Liver (tissue), 9 donors: ENCODE results near the gene SRRM2. TPM values are rescaled to one million over a fixed set of nuclear protein-coding genes. Genes with fewer than 3 reads are reported as not detected.

Experiments
- DNase-seq: peaks from one replicate; pipeline ENCODE4 v3.0.0-alpha.2; 2017; ENCODE audit warnings: low spot score
- H3K27ac ChIP-seq, 2 donors: one replicate each; pipeline ENCODE4 v1.7.0; 2013; ENCODE audit warnings: inconsistent platforms in 2 of 2, low read length in 2 of 2, control low read depth in 1 of 2, low read depth in 1 of 2, mild to moderate bottlenecking in 1 of 2
- H3K27me3 ChIP-seq, 4 donors: one replicate each; pipeline versions ENCODE4 v1.6.1 to v1.7.0; 2013; ENCODE audit warnings: low read length in 3 of 4, inconsistent platforms in 1 of 4, mild to moderate bottlenecking in 1 of 4, moderate library complexity in 1 of 4; ENCODE audit not compliant: control insufficient read depth in 4 of 4, insufficient read depth in 4 of 4
- H3K36me3 ChIP-seq, 4 donors: one replicate each; pipeline versions ENCODE4 v1.6.1 to v1.7.0; 2013; ENCODE audit warnings: low read length in 3 of 4, mild to moderate bottlenecking in 3 of 4, low read depth in 1 of 4, moderate library complexity in 1 of 4; ENCODE audit not compliant: control insufficient read depth in 4 of 4, insufficient read depth in 3 of 4
- H3K4me1 ChIP-seq, 4 donors: one replicate each; pipeline versions ENCODE4 v1.6.1 to v1.7.0; 2013; ENCODE audit warnings: low read length in 3 of 4, mild to moderate bottlenecking in 3 of 4, moderate library complexity in 1 of 4; ENCODE audit not compliant: control insufficient read depth in 4 of 4, insufficient read depth in 4 of 4
- H3K4me3 ChIP-seq, 3 donors: one replicate each; pipeline versions ENCODE4 v1.6.1 to v1.7.0; 2013; ENCODE audit warnings: low read length in 3 of 3, control low read depth in 1 of 3, low read depth in 1 of 3, mild to moderate bottlenecking in 1 of 3
- H3K9ac ChIP-seq, 2 donors: one replicate each; pipeline ENCODE4 v1.7.0; 2013; ENCODE audit warnings: low read length in 2 of 2, mild to moderate bottlenecking in 2 of 2, moderate library complexity in 2 of 2, control low read depth in 1 of 2, low read depth in 1 of 2
- H3K9me3 ChIP-seq, 4 donors: one replicate each; pipeline versions ENCODE4 v1.6.1 to v1.7.0; 2013; ENCODE audit warnings: low read length in 3 of 4; ENCODE audit not compliant: control insufficient read depth in 4 of 4
- EGR1 ChIP-seq, 2 donors: IDR thresholded peaks; 2 replicates each; pipeline ENCODE4 v1.6.1; 2016 to 2018; ENCODE audit warnings: antibody characterized with exemption in 2 of 2, low read depth in 2 of 2
- REST ChIP-seq: IDR thresholded peaks from 2 replicates; pipeline ENCODE4 v1.6.1; 2016; ENCODE audit warnings: antibody characterized with exemption, mild to moderate bottlenecking
- RXRA ChIP-seq, 2 donors: IDR thresholded peaks; 2 replicates each; pipeline ENCODE4 v1.6.1; 2017 to 2018; ENCODE audit warnings: antibody characterized with exemption in 2 of 2, mild to moderate bottlenecking in 1 of 2
- ZBTB33 ChIP-seq: IDR thresholded peaks from 2 replicates; pipeline ENCODE4 v1.6.1; 2016; ENCODE audit warnings: antibody characterized with exemption
- WGBS: extraction: QIAGEN DNeasy Blood & Tissue Kit; methylation state at CpG from one replicate; pipeline ENCODE4 v1.1.7; 2013; 5-methylcytosine and 5-hydroxymethylcytosine counted together
- polyA plus RNA-seq, 2 donors: library from polyadenylated mRNA; stranded (reverse) in 1 of 2; unstranded in 1 of 2; fragments of 200-250 nt in 1 of 2; fragments of >200 nt in 1 of 2; fragmentation: Nextera tagmentation in 1 of 2; extraction: Ambion mirVana in 1 of 2; gene quantifications; one replicate each; pipeline versions ENCODE4 v1.2.1 to v1.2.3, GENCODE V29; 2013 to 2015
- total RNA-seq, 2 donors: library from RNA; depleted of rRNA; stranded (reverse); fragments of >200 nt; gene quantifications; one replicate each; pipeline ENCODE4 v1.2.3, GENCODE V29; 2014
- donor health status: healthy.
- donor health status: healthy.
- donor health status: healthy.
- donor health status: healthy.
- donor health status: healthy.

Gene SRRM2
- total and polyA plus RNA-seq, 4 donors = 84.8 to 199 (median 133) TPM

- Histone ChIP-seq H3K27me3 (peaks cover 0 to 5% (median 1%) of the 10 kb centered on the region in 4 donors), H3K4me3 (no peak overlapping the region), H3K9me3 (no peaks in the 10 kb centered on the region), H3K9ac (no peak overlapping the region), H3K36me3 (no peaks in the 10 kb centered on the region), H3K4me1 (peaks cover 0 to 10% (median 4%) of the 10 kb centered on the region in 4 donors), H3K27ac (no peak overlapping the region)
- 54% methylated on average over 15 of the region's 15 CpGs for WGBS
- TF ChIP-seq ZBTB33 (no peak), EGR1 (IDR thresholded peaks at IDR 0.05; ENCODE audit: low read depth in 2 of 2) (no peak)
- no peak for DNase-seq
Observed at GRCh38 chr16:2784358-2785100, 32.1 kb downstream of the SRRM2 start.

GRCh38 chr16:2785101-2785991, 32.9 kb downstream of the SRRM2 start:
- no peak overlapping the region for H3K27ac ChIP-seq
- peak overlapping the region in 1 of 3 donors; percentile 33 for H3K4me3 ChIP-seq
- H3K4me1 ChIP-seq = peaks cover 0 to 10% (median 4%) of the 10 kb centered on the region in 4 donors
- no peaks in the 10 kb centered on the region for H3K9me3 ChIP-seq
- WGBS = 17% methylated on average over 79 of the region's 79 CpGs
- no peak for DNase-seq
- no peaks in the 10 kb centered on the region for H3K36me3 ChIP-seq
- TF ChIP-seq EGR1 (IDR thresholded peaks at IDR 0.05; ENCODE audit: low read depth in 2 of 2) (no peak), REST (no peak), ZBTB33 (no peak), RXRA (IDR thresholded peaks at IDR 0.05) (no peak)
- peaks cover 0 to 5% (median 1%) of the 10 kb centered on the region in 4 donors for H3K27me3 ChIP-seq
- no peak overlapping the region for H3K9ac ChIP-seq
